MM.1S (cell line): ENCODE results near the gene RPH3AL.

Source experiments
- DNase-seq: peaks from one replicate; pipeline ENCODE4 v3.0.0-alpha.2; 2015
- H2AFZ ChIP-seq: fragments of 300-600 bp; sonication (generic); 2 replicates; pipeline ENCODE4 v1.6.0; 2016; ENCODE audit warnings: antibody characterized with exemption, low read length
- H3F3A ChIP-seq: fragments of 300-600 bp; sonication (generic); 2 replicates; pipeline ENCODE4 v1.6.1; 2016; ENCODE audit warnings: mild to moderate bottlenecking, antibody characterized with exemption, low read length, moderate library complexity, mixed read lengths; ENCODE audit not compliant: insufficient read depth
- H3K27ac ChIP-seq: fragments of 300-600 bp; sonication (generic); 2 replicates; pipeline ENCODE4 v1.5.1; 2016; ENCODE audit warnings: mild to moderate bottlenecking, low read length
- H3K27me3 ChIP-seq: fragments of 300-600 bp; sonication (generic); replicated peaks from 2 replicates; pipeline ENCODE4 v1.6.0; 2016; ENCODE audit warnings: low read length; ENCODE audit not compliant: insufficient read depth
- H3K36me3 ChIP-seq: fragments of 300-600 bp; sonication (generic); replicated peaks from 2 replicates; pipeline ENCODE4 v1.6.1; 2016; ENCODE audit warnings: mild to moderate bottlenecking, low read length, mixed read lengths; ENCODE audit not compliant: insufficient read depth
- H3K4me1 ChIP-seq: fragments of 300-600 bp; sonication (generic); 2 replicates; pipeline ENCODE4 v1.6.1; 2016; ENCODE audit warnings: low read length, mixed read lengths
- H3K4me2 ChIP-seq: fragments of 300-600 bp; sonication (generic); 2 replicates; pipeline ENCODE4 v1.6.0; 2016; ENCODE audit warnings: low read depth, low read length
- H3K4me3 ChIP-seq: fragments of 300-600 bp; sonication (generic); 2 replicates; pipeline ENCODE4 v1.5.1; 2016; ENCODE audit warnings: low read length, mixed read lengths
- H3K79me2 ChIP-seq: fragments of 300-600 bp; sonication (generic); 2 replicates; pipeline ENCODE4 v1.6.1; 2016; ENCODE audit warnings: mixed run types, low read length, mixed read lengths
- H3K9ac ChIP-seq: fragments of 300-600 bp; sonication (generic); 2 replicates; pipeline ENCODE4 v1.6.1; 2016; ENCODE audit warnings: low read length, mixed read lengths
- H3K9me2 ChIP-seq: fragments of 300-600 bp; sonication (generic); replicated peaks from 2 replicates; pipeline ENCODE4 v1.6.1; 2016; ENCODE audit warnings: mild to moderate bottlenecking, low read length, mixed read lengths; ENCODE audit not compliant: insufficient read depth
- H3K9me3 ChIP-seq: fragments of 300-600 bp; sonication (generic); replicated peaks from 2 replicates; pipeline ENCODE4 v1.6.1; 2016; ENCODE audit warnings: mild to moderate bottlenecking, low read length, mixed read lengths; ENCODE audit not compliant: insufficient read depth
- H4K20me1 ChIP-seq: fragments of 300-600 bp; sonication (generic); 2 replicates; pipeline ENCODE4 v1.6.1; 2016; ENCODE audit warnings: mild to moderate bottlenecking, low read length, moderate library complexity, mixed read lengths; ENCODE audit not compliant: insufficient read depth
- EZH2 ChIP-seq: fragments of 300-600 bp; sonication (generic); optimal IDR thresholded peaks from 2 replicates; pipeline ENCODE3; 2017; ENCODE audit warnings: low read depth, mild to moderate bottlenecking, antibody characterized with exemption, low read length, mixed read lengths
- EZH2phosphoT487 ChIP-seq: fragments of 300-600 bp; sonication (generic); IDR thresholded peaks from 2 replicates; pipeline ENCODE4 v1.6.1; 2018; ENCODE audit warnings: antibody characterized with exemption, low read length
- TF ChIP-seq, protein P1 (sequence below): fragments of 300-600 bp; sonication (generic); IDR thresholded peaks from 2 replicates; pipeline ENCODE4 v1.5.1; 2016; ENCODE audit warnings: antibody characterized with exemption, low read length, mixed read lengths

The RPH3AL gene

DNA sequence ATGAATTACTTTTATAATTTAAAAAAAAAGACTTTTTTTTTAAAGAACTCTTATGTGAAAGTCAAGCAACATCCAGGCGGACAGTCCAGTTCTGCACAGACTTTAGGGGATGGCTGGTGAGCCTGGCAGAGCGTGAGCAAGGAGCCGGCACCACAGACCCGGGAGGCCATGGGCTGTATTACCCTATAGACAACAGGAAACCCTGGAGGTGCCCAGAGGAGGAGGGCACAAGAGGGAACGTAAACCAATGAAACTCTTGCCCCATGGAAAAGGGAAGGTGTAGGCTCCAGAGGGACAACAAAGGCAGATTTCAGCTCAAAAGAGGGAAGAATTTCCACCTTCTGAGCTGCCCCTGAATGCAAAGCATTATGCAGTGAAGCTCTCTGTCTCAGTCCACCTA, 25.5 kb upstream of the RPH3AL start:
- Histone ChIP-seq H3K4me3 (no peak overlapping the region), H3K27me3 (peaks cover 76% of the 10 kb centered on the region), H3F3A (no peaks in the 10 kb centered on the region), H3K4me2 (no peak overlapping the region), H3K36me3 (no peaks in the 10 kb centered on the region), H3K79me2 (no peaks in the 10 kb centered on the region), H3K9me2 (no peaks in the 10 kb centered on the region), H3K9ac (no peak overlapping the region), H3K4me1 (no peaks in the 10 kb centered on the region), H3K27ac (no peak overlapping the region), H2AFZ (no peak overlapping the region), H4K20me1 (no peaks in the 10 kb centered on the region), H3K9me3 (no peaks in the 10 kb centered on the region)
- TF ChIP-seq, protein P1, sequence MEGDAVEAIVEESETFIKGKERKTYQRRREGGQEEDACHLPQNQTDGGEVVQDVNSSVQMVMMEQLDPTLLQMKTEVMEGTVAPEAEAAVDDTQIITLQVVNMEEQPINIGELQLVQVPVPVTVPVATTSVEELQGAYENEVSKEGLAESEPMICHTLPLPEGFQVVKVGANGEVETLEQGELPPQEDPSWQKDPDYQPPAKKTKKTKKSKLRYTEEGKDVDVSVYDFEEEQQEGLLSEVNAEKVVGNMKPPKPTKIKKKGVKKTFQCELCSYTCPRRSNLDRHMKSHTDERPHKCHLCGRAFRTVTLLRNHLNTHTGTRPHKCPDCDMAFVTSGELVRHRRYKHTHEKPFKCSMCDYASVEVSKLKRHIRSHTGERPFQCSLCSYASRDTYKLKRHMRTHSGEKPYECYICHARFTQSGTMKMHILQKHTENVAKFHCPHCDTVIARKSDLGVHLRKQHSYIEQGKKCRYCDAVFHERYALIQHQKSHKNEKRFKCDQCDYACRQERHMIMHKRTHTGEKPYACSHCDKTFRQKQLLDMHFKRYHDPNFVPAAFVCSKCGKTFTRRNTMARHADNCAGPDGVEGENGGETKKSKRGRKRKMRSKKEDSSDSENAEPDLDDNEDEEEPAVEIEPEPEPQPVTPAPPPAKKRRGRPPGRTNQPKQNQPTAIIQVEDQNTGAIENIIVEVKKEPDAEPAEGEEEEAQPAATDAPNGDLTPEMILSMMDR, result no peak
- TF ChIP-seq EZH2phosphoT487 (no peak), EZH2 (no peak)
- DNase-seq, result no peak

DNA sequence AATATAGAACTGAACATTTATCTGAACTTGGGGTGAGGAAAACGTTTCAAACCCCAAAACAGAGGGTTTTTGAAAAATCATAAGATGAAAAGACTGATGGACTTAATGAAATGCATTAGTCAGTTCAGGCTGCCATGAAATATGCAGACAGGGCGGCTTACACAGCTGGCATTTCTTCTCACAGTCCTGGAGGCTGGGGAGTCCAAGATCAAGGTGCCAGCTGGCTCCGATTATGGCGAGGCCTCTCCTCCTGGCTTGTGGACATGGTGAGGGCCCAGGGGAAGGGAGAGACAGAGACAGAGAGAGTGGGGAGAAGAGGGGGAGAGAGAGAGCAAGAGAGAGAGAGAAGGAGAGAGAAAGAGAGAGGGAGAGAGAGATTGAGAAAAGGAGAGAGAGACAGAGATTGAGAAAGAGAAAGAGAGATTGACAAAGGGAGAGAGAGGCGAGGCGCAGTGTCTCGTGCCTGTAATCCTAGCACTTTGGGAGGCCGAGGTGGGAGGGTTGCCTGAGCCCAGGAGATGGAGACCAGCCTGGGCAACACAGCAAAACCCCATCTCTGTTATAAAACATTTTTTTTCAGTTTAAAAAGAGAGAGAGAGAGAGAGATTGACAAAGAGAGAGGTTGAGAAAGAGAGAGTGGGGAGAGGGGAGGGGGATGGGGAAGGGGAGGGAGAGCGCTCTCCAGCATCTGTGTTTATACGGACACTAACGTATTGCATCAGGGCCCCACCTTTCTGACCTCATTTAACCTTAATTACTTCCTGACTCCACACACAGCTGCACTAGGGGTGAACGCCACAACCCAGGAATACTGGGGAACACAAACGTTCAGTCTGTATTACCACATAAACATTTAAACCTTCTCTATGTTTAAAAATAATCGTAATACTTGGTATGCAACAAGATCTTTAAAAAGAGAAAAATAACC, 24.6 kb upstream of the RPH3AL start:
- no peak for DNase-seq
- Histone ChIP-seq H3K27me3 (peaks cover 76% of the 10 kb centered on the region), H3K4me2 (no peak overlapping the region), H3K36me3 (no peaks in the 10 kb centered on the region), H3K4me3 (no peak overlapping the region), H3K79me2 (no peaks in the 10 kb centered on the region), H4K20me1 (no peaks in the 10 kb centered on the region), H3K9me2 (no peaks in the 10 kb centered on the region), H3K9ac (no peak overlapping the region), H2AFZ (no peak overlapping the region), H3F3A (no peaks in the 10 kb centered on the region), H3K9me3 (no peaks in the 10 kb centered on the region), H3K4me1 (no peaks in the 10 kb centered on the region), H3K27ac (no peak overlapping the region)
- TF ChIP-seq EZH2 (no peak), EZH2phosphoT487 (no peak)
- TF ChIP-seq, protein P1, result no peak

DNA sequence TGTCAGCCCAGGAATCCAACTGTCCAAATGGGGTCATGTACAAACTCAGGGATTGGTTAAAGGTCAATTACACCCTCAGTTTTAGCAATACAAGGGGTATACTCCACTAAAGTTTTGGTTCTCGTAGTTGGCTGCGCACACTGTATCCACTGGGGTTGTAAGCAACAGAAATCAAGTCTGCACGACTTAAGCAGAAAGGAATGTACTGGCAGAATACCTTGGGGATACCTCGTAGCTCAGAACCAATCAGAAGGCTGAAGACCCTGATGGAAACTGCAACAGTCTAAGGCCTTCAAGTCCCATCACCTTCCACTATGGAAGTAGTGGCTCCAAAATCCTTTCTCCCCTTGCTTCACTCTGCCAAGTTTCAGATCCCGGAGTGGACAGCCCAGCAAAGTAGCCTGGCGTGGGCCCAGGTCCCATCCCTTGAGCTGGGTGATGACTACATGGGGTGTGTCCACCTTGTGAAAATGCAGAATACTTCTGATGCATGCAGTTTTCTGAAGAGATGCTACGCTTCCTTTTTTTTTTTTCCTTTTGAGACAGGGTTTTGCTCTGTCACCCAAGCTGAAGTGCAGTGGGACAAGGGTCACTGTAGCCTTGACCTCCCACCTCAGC, 21.1 kb upstream of the RPH3AL start:
- DNase-seq, result no peak
- H3F3A ChIP-seq, result no peaks in the 10 kb centered on the region
- H3K4me3 ChIP-seq, result no peak overlapping the region
- peaks cover 75% of the 10 kb centered on the region for H3K27me3 ChIP-seq
- H3K9ac ChIP-seq, result no peak overlapping the region
- H3K4me1 ChIP-seq, result no peaks in the 10 kb centered on the region
- no peak overlapping the region for H3K27ac ChIP-seq
- H3K79me2 ChIP-seq, result no peaks in the 10 kb centered on the region
- H3K9me2 ChIP-seq, result no peaks in the 10 kb centered on the region
- TF ChIP-seq EZH2 (no peak), EZH2phosphoT487 (no peak)
- TF ChIP-seq, protein P1, result no peak
- H3K36me3 ChIP-seq, result no peaks in the 10 kb centered on the region
- H3K4me2 ChIP-seq, result no peak overlapping the region
- H4K20me1 ChIP-seq, result no peaks in the 10 kb centered on the region
- no peaks in the 10 kb centered on the region for H3K9me3 ChIP-seq
- H2AFZ ChIP-seq, result no peak overlapping the region
